Panc1 (cell line): ENCODE measurements around the gene RANBP17. TPM values are rescaled to one million over a fixed set of nuclear protein-coding genes. Genes with fewer than 3 reads are reported as not detected.
"Not testable (repeated sequence)": the region's sequence is repeated elsewhere in the genome, so short reads cannot be mapped to it uniquely, and the experiment has no call there.

ENCODE experiments used
- ATAC-seq: fragments of 200-7000 bp; cut with Tn5 transposase; 2 replicates; pipeline ENCODE4 v1.9.1; 2020; ENCODE audit warnings: mild to moderate bottlenecking, moderate library complexity
- BruUV-seq: library from RNA; stranded (reverse); fragments of 400-500 nt; replicated peaks from 2 replicates; lab custom pipeline; 2021; lab: Mats Ljungman, UMichigan
- CTCF ChIA-PET: fragments of 300-600 bp; sonication (Branson Sonifier 250); formaldehyde crosslinking; loops from one replicate; lab custom pipeline; 2022; ENCODE audit warnings: antibody characterized with exemption; lab: Charles Lee
- POLR2A ChIA-PET: fragments of 300-600 bp; sonication (Branson Sonifier 250); formaldehyde crosslinking; loops from one replicate; lab custom pipeline; 2022; ENCODE audit warnings: antibody characterized with exemption; lab: Charles Lee
- DNase-seq: peaks from one replicate; pipeline ENCODE4 v3.0.0-alpha.2; 2010; ENCODE audit warnings: low read depth, low spot score
- H3K27ac ChIP-seq: 2 replicates; pipeline ENCODE4 v1.5.1; 2011; ENCODE audit warnings: mild to moderate bottlenecking, low read length, inconsistent platforms
- H3K27me3 ChIP-seq: fragments of 200-500 bp; sonication (Bioruptor generic); 2 replicates; pipeline ENCODE4 v1.6.0; 2014; ENCODE audit warnings: low read length, inconsistent platforms; ENCODE audit not compliant: control insufficient read depth, insufficient read depth
- H3K36me3 ChIP-seq: fragments of 200-500 bp; sonication (Bioruptor generic); 2 replicates; pipeline ENCODE4 v1.5.1; 2014; ENCODE audit warnings: inconsistent platforms, mild to moderate bottlenecking, low read length, moderate library complexity; ENCODE audit not compliant: control insufficient read depth, insufficient read depth
- H3K4me1 ChIP-seq: 2 replicates; pipeline ENCODE4 v1.5.1; 2011; ENCODE audit warnings: inconsistent platforms, mild to moderate bottlenecking, low read length, moderate library complexity; ENCODE audit not compliant: control insufficient read depth, insufficient read depth
- H3K4me3 ChIP-seq, 2 experiments: 2 replicates each; pipeline ENCODE4 v1.5.1; 2011 to 2012; ENCODE audit warnings: low read depth in 2 of 2, low read length in 2 of 2, mild to moderate bottlenecking in 2 of 2, inconsistent platforms in 1 of 2, moderate library complexity in 1 of 2
- H3K9me3 ChIP-seq: fragments of 200-500 bp; sonication (Bioruptor generic); 2 replicates; pipeline ENCODE4 v1.5.1; 2014; ENCODE audit warnings: low read depth, mild to moderate bottlenecking, inconsistent platforms, low read length, moderate library complexity; ENCODE audit not compliant: control insufficient read depth, insufficient read depth
- CTCF ChIP-seq: fragments of 450-650 bp; IDR thresholded peaks from 2 replicates; pipeline ENCODE4 v1.5.1; 2017; ENCODE audit warnings: mild to moderate bottlenecking
- POLR2AphosphoS5 ChIP-seq: IDR thresholded peaks from 2 replicates; pipeline ENCODE4 v1.6.1; 2012; ENCODE audit warnings: mild to moderate bottlenecking, low read depth, low read length, moderate library complexity
- REST ChIP-seq, 2 experiments: IDR thresholded peaks; 2 replicates each; pipeline ENCODE4 v1.6.1; 2011 to 2012; ENCODE audit warnings: low read depth in 2 of 2, control low read depth in 1 of 2, low read length in 1 of 2, mild to moderate bottlenecking in 1 of 2, moderate library complexity in 1 of 2; ENCODE audit not compliant: insufficient read depth in 1 of 2
- SIN3A ChIP-seq: IDR thresholded peaks from 2 replicates; pipeline ENCODE4 v1.6.1; 2012; ENCODE audit warnings: low read depth, mild to moderate bottlenecking, low read length, moderate library complexity, borderline replicate concordance; ENCODE audit not compliant: insufficient read depth
- TCF7L2 ChIP-seq: IDR thresholded peaks from 2 replicates; pipeline ENCODE4 v1.6.1; 2011; ENCODE audit warnings: mild to moderate bottlenecking, low read depth, low read length, inconsistent platforms
- in situ Hi-C: cut with HindIII; loops from 2 replicates; pipeline ENCODE4 v1.10.0; 2016; ENCODE audit warnings: low sequenced_read_pairs, low pct_unique_long_range_greater_than_20kb
- intact Hi-C: fragments of 100-400 bp; cut with micrococcal nuclease; formaldehyde crosslinking; loops from one replicate; pipeline ENCODE4 v1.10.0; 2022; ENCODE audit not compliant: unreplicated experiment
- total RNA-seq: library from RNA; stranded (reverse); gene quantifications from one replicate; pipeline ENCODE4 v1.2.1, GENCODE V29; 2021; ENCODE audit not compliant: unreplicated experiment

RANBP17 gene
- total RNA-seq, 1 experiment from 2014 or later = not detected

- H3K27ac ChIP-seq = no peak overlapping the region
- no peak overlapping the region for H3K4me3 ChIP-seq
- BruUV-seq = no TSS peak
- POLR2A ChIA-PET = no interaction called here
- H3K36me3 ChIP-seq = no peaks in the 10 kb centered on the region
- H3K4me1 ChIP-seq = no peaks in the 10 kb centered on the region
- no peak for TF ChIP-seq POLR2AphosphoS5
- TF ChIP-seq TCF7L2 = no peak
- TF ChIP-seq CTCF = no peak
- TF ChIP-seq SIN3A = no peak
- TF ChIP-seq REST (IDR thresholded peaks at IDR 0.05; ENCODE audit: insufficient read depth in 1 of 2, low read depth in 2 of 2, low read length in 1 of 2) = no peak
- in situ Hi-C loops (no loop called here), intact Hi-C loops (no loop called here)
- ATAC-seq = no peak
- CTCF ChIA-PET = no interaction called here
- H3K27me3 ChIP-seq = peaks cover 13% of the 10 kb centered on the region
- no peaks in the 10 kb centered on the region for H3K9me3 ChIP-seq
- no peak for DNase-seq
Measured at GRCh38 chr5:171168171-171168570, 306.4 kb downstream of the RANBP17 start.

- BruUV-seq, H3K9me3 ChIP-seq, ATAC-seq, H3K4me3 ChIP-seq, H3K27ac ChIP-seq, DNase-seq, H3K27me3 ChIP-seq, POLR2A ChIA-PET, H3K36me3 ChIP-seq, CTCF ChIA-PET, in situ Hi-C loops, intact Hi-C loops, H3K4me1 ChIP-seq: not testable (repeated sequence)
Measured at GRCh38 chr5:171174960-171175359, 313.1 kb downstream of the RANBP17 start.

- no TSS peak for BruUV-seq
- no peaks in the 10 kb centered on the region for H3K4me1 ChIP-seq
- ChIA-PET POLR2A (no interaction called here), CTCF (no interaction called here)
- no peaks in the 10 kb centered on the region for H3K9me3 ChIP-seq
- in situ Hi-C loops = no loop called here
- H3K4me3 ChIP-seq = no peak overlapping the region
- no peak for ATAC-seq
- H3K27me3 ChIP-seq = peaks cover 4% of the 10 kb centered on the region; the same call in 1 of the 2 replicates
- no peaks in the 10 kb centered on the region for H3K36me3 ChIP-seq
- no peak for DNase-seq
- no peak overlapping the region for H3K27ac ChIP-seq
- TF ChIP-seq REST (IDR thresholded peaks at IDR 0.05; ENCODE audit: insufficient read depth in 1 of 2, low read depth in 2 of 2, low read length in 1 of 2) = no peak
- TF ChIP-seq SIN3A = no peak
- TF ChIP-seq CTCF = no peak
- no peak for TF ChIP-seq TCF7L2
- TF ChIP-seq POLR2AphosphoS5 = no peak
- intact Hi-C loops = no loop called here
Measured at GRCh38 chr5:171175746-171176145, 313.9 kb downstream of the RANBP17 start.

- H3K27me3 ChIP-seq, H3K9me3 ChIP-seq, DNase-seq, H3K27ac ChIP-seq, ATAC-seq, H3K4me1 ChIP-seq, BruUV-seq, H3K4me3 ChIP-seq, intact Hi-C loops, POLR2A ChIA-PET, CTCF ChIA-PET, H3K36me3 ChIP-seq, in situ Hi-C loops: not testable (repeated sequence)
Measured at GRCh38 chr5:171178190-171178589, 316.4 kb downstream of the RANBP17 start.
